ENCODE measurements around the gene PHF2.

PHF2 gene

GRCh38 chr9:93669116-93669957, 93.0 kb downstream of the PHF2 start:
- no peak for DNase-seq

- DNase-seq: no peak
Observed at GRCh38 chr9:93669958-93670207, 93.5 kb downstream of the PHF2 start.

- DNase-seq: peak; percentile 47
Observed at GRCh38 chr9:93670208-93671019, 94.0 kb downstream of the PHF2 start.

- no peak for DNase-seq
Observed at GRCh38 chr9:93671020-93671338, 94.6 kb downstream of the PHF2 start.

GRCh38 chr9:93672330-93673020, 96.1 kb downstream of the PHF2 start:
- peak; percentile 9 for DNase-seq

- peak; percentile 37 for DNase-seq
Observed at GRCh38 chr9:93673021-93673838, 96.8 kb downstream of the PHF2 start.

- DNase-seq: no peak
Observed at GRCh38 chr9:93673839-93674334, 97.5 kb downstream of the PHF2 start.

- DNase-seq: no peak
Observed at GRCh38 chr9:93674580-93675335, 98.4 kb downstream of the PHF2 start.

GRCh38 chr9:93675336-93676150, 99.2 kb downstream of the PHF2 start:
- no peak for DNase-seq

GRCh38 chr9:93676310-93677047, 100.1 kb downstream of the PHF2 start:
- no peak for DNase-seq

- DNase-seq: no peak
Observed at GRCh38 chr9:93677048-93677571, 100.7 kb downstream of the PHF2 start.

- DNase-seq: no peak
Observed at GRCh38 chr9:93677641-93678136, 101.3 kb downstream of the PHF2 start.

- DNase-seq: no peak
Observed at GRCh38 chr9:93678199-93679019, 102.0 kb downstream of the PHF2 start.

- DNase-seq: no peak
Observed at GRCh38 chr9:93679536-93680442, 103.4 kb downstream of the PHF2 start.

- no peak for DNase-seq
Observed at GRCh38 chr9:93680443-93681268, 104.3 kb downstream of the PHF2 start.

GRCh38 chr9:93681269-93682154, 105.1 kb downstream of the PHF2 start:
- DNase-seq: no peak

Data from fibroblast of skin of scalp (primary cell).